Mucosa of stomach (tissue), 1 donor: ENCODE results near the gene ROCK2.
A peak's percentile ranks its signal among the peaks of the same experiment; 100 is the strongest.

Source experiments
- H3K27me3 ChIP-seq: one replicate; pipeline ENCODE4 v1.7.0; 2013; ENCODE audit warnings: mild to moderate bottlenecking, low read length; ENCODE audit not compliant: control insufficient read depth, insufficient read depth
- H3K36me3 ChIP-seq: one replicate; pipeline ENCODE4 v1.7.0; 2013; ENCODE audit warnings: low read length; ENCODE audit not compliant: control insufficient read depth, insufficient read depth
- H3K4me1 ChIP-seq: one replicate; pipeline ENCODE4 v1.7.0; 2013; ENCODE audit warnings: mild to moderate bottlenecking, low read length; ENCODE audit not compliant: control insufficient read depth, insufficient read depth
- H3K4me3 ChIP-seq: one replicate; pipeline ENCODE4 v1.7.0; 2013; ENCODE audit warnings: low read length
- H3K9ac ChIP-seq: one replicate; pipeline ENCODE4 v1.7.0; 2013; ENCODE audit warnings: mild to moderate bottlenecking, low read length, moderate library complexity
- H3K9me3 ChIP-seq: one replicate; pipeline ENCODE4 v1.7.0; 2013; ENCODE audit warnings: mild to moderate bottlenecking, low read length, moderate library complexity; ENCODE audit not compliant: control insufficient read depth
- donor health status: Pancreatic carcinoma.

The ROCK2 gene

GRCh38 chr2:11142987-11143386 is 201.4 kb downstream of the ROCK2 start:
- H3K9me3 ChIP-seq, result no peaks in the 10 kb centered on the region
- no peaks in the 10 kb centered on the region for H3K36me3 ChIP-seq
- no peaks in the 10 kb centered on the region for H3K4me1 ChIP-seq
- no peak overlapping the region for H3K4me3 ChIP-seq
- H3K9ac ChIP-seq, result no peak overlapping the region
- no peaks in the 10 kb centered on the region for H3K27me3 ChIP-seq

GRCh38 chr2:11142330-11142729 is 202.1 kb downstream of the ROCK2 start:
- H3K4me3 ChIP-seq, result no peak overlapping the region
- no peaks in the 10 kb centered on the region for H3K4me1 ChIP-seq
- H3K27me3 ChIP-seq, result no peaks in the 10 kb centered on the region
- H3K36me3 ChIP-seq, result no peaks in the 10 kb centered on the region
- H3K9ac ChIP-seq, result no peak overlapping the region
- no peaks in the 10 kb centered on the region for H3K9me3 ChIP-seq

DNA sequence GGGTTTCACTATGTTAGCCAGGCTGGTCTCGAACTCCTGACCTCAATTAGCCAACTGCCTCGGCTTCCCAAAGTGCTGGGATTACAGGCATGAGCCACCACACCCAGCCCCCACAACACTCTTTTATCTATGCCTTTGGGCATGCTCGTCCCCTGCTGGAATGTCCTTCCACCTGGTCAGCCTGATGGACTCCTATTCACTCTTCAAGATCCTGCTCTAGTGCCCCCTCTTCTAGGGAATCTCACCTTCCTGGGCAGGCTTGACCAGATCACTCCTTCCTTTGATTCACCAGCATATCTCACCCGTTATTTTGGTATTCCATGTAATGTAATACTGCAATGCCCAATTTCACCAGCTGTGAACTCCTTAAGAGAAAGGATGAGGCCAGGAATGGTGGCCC is 203.1 kb downstream of the ROCK2 start:
- H3K27me3 ChIP-seq, result peaks cover 3% of the 10 kb centered on the region
- no peaks in the 10 kb centered on the region for H3K4me1 ChIP-seq
- H3K9ac ChIP-seq, result no peak overlapping the region
- no peaks in the 10 kb centered on the region for H3K9me3 ChIP-seq
- no peaks in the 10 kb centered on the region for H3K36me3 ChIP-seq
- no peak overlapping the region for H3K4me3 ChIP-seq

GRCh38 chr2:11140492-11140891 is 203.9 kb downstream of the ROCK2 start:
- H3K4me1 ChIP-seq, result no peaks in the 10 kb centered on the region
- no peak overlapping the region for H3K4me3 ChIP-seq
- H3K9ac ChIP-seq, result no peak overlapping the region
- no peaks in the 10 kb centered on the region for H3K36me3 ChIP-seq
- H3K27me3 ChIP-seq, result peaks cover 4% of the 10 kb centered on the region
- H3K9me3 ChIP-seq, result no peaks in the 10 kb centered on the region

- no peak overlapping the region for H3K9ac ChIP-seq
- no peaks in the 10 kb centered on the region for H3K36me3 ChIP-seq
- peaks cover 26% of the 10 kb centered on the region for H3K4me1 ChIP-seq
- no peaks in the 10 kb centered on the region for H3K9me3 ChIP-seq
- no peak overlapping the region for H3K4me3 ChIP-seq
- peaks cover 15% of the 10 kb centered on the region for H3K27me3 ChIP-seq
Observed at GRCh38 chr2:11134349-11134748, 210.1 kb downstream of the ROCK2 start.

- Histone ChIP-seq H3K9me3 (no peaks in the 10 kb centered on the region), H3K27me3 (peaks cover 15% of the 10 kb centered on the region)
Observed at GRCh38 chr2:11133936-11134320, 210.5 kb downstream of the ROCK2 start.

DNA sequence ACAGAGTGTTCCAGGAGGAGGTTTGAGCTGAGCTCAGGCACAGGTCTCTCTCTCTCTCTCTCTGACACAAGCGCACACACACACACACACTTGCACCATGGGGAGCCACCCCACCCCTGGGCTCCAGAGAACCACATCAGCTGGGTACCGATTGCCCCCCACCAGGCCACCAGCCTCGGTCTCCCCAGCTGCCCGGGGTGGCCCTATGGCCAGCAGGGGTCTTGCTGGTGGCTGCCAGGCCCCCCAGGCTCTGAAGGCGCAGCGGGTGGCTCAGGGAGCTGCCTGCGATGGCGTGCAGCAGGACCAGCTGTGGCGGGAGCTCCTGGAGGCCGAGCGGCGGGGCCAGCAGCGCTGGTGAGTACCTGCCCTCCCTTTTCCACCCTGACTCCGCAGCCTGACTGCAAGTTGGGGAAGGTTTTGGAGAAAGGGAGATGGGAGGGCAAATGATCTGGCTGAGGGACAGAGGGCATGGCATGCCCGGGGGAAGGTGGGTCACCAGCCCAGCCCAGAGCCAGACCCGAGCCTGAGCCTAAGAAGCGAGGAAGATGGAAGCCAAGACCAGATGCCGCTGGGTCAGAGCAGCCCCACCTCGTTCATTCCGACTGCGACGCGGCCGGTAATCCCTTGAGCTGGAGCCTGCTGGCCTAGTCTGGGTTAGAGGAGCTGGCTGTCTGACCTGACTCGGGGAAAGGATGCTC is 211.0 kb downstream of the ROCK2 start:
- Histone ChIP-seq H3K9ac (peak overlapping the region; percentile 64), H3K27me3 (peaks cover 15% of the 10 kb centered on the region), H3K9me3 (no peaks in the 10 kb centered on the region)

More at GRCh38 chr2:11133936-11134320, 210.5 kb downstream of the ROCK2 start:
- no peak overlapping the region for H3K9ac ChIP-seq
- H3K36me3 ChIP-seq, result no peaks in the 10 kb centered on the region
- peak overlapping the region; percentile 14 for H3K4me3 ChIP-seq
- H3K4me1 ChIP-seq, result peaks cover 26% of the 10 kb centered on the region

GRCh38 chr2:11132036-11132671 is 212.3 kb downstream of the ROCK2 start:
- Histone ChIP-seq H3K9ac (peak overlapping the region; percentile 64), H3K4me1 (peaks cover 31% of the 10 kb centered on the region)

More for the DNA sequence above, 211.0 kb downstream of the ROCK2 start:
- H3K4me1 ChIP-seq, result peaks cover 28% of the 10 kb centered on the region
- peak overlapping the region; percentile 14 for H3K4me3 ChIP-seq
- H3K36me3 ChIP-seq, result no peaks in the 10 kb centered on the region

GRCh38 chr2:11131166-11131920 is 213.1 kb downstream of the ROCK2 start:
- H3K9me3 ChIP-seq, result no peaks in the 10 kb centered on the region
- no peaks in the 10 kb centered on the region for H3K36me3 ChIP-seq
- H3K9ac ChIP-seq, result no peak overlapping the region
- H3K4me3 ChIP-seq, result no peak overlapping the region
- H3K4me1 ChIP-seq, result peaks cover 31% of the 10 kb centered on the region
- peaks cover 13% of the 10 kb centered on the region for H3K27me3 ChIP-seq

More at GRCh38 chr2:11132036-11132671, 212.3 kb downstream of the ROCK2 start:
- Histone ChIP-seq H3K9me3 (no peaks in the 10 kb centered on the region), H3K4me3 (peak overlapping the region; percentile 14), H3K27me3 (peaks cover 15% of the 10 kb centered on the region), H3K36me3 (no peaks in the 10 kb centered on the region)
